ENCODE data around the gene ATP2C1.

Gene ATP2C1

GRCh38 chr3:130955481-130955880 is 61.6 kb downstream of the ATP2C1 start:
- no peak for TF ChIP-seq Cebpa-rat (IDR thresholded peaks at IDR 0.05)
- H3K4me3 ChIP-seq = no peak overlapping the region
- no peaks in the 10 kb centered on the region for H3K9me3 ChIP-seq (replicated peaks in 1 of 11)
- no peaks in the 10 kb centered on the region for H3K4me1 ChIP-seq
- H3K4me2 ChIP-seq = no peak overlapping the region
- H4K20me1 ChIP-seq = no peaks in the 10 kb centered on the region
- H3K9ac ChIP-seq = no peak overlapping the region
- no peaks in the 10 kb centered on the region for H3K27me3 ChIP-seq
- H3K36me3 ChIP-seq = peaks cover 53 to 96% (median 75%) of the 10 kb centered on the region in 11 experiments
- no peak overlapping the region for H3K27ac ChIP-seq

GRCh38 chr3:130956281-130956680 is 62.4 kb downstream of the ATP2C1 start:
- no peaks in the 10 kb centered on the region for H4K20me1 ChIP-seq
- H3K4me1 ChIP-seq = no peaks in the 10 kb centered on the region
- no peak overlapping the region for H3K4me3 ChIP-seq
- H3K27ac ChIP-seq = no peak overlapping the region
- H3K9me3 ChIP-seq (replicated peaks in 1 of 11) = no peaks in the 10 kb centered on the region
- peaks cover 59 to 98% (median 83%) of the 10 kb centered on the region in 11 experiments for H3K36me3 ChIP-seq
- no peak for TF ChIP-seq Cebpa-rat (IDR thresholded peaks at IDR 0.05)
- H3K9ac ChIP-seq = no peak overlapping the region
- H3K4me2 ChIP-seq = no peak overlapping the region
- no peaks in the 10 kb centered on the region for H3K27me3 ChIP-seq

GRCh38 chr3:130956721-130957120 is 62.8 kb downstream of the ATP2C1 start:
- Histone ChIP-seq H3K36me3 (peaks cover 63 to 98% (median 87%) of the 10 kb centered on the region in 11 experiments), H3K4me2 (no peak overlapping the region), H3K4me3 (no peak overlapping the region), H3K27ac (no peak overlapping the region), H3K9me3 (replicated peaks in 1 of 11) (no peaks in the 10 kb centered on the region), H3K27me3 (no peaks in the 10 kb centered on the region), H4K20me1 (no peaks in the 10 kb centered on the region), H3K9ac (no peak overlapping the region), H3K4me1 (no peaks in the 10 kb centered on the region)
- no peak for TF ChIP-seq Cebpa-rat (IDR thresholded peaks at IDR 0.05)

- Histone ChIP-seq H3K27me3 (no peaks in the 10 kb centered on the region), H4K20me1 (no peaks in the 10 kb centered on the region), H3K9ac (no peak overlapping the region), H3K36me3 (peaks cover 52 to 92% (median 81%) of the 10 kb centered on the region in 11 experiments), H3K9me3 (replicated peaks in 1 of 11) (no peaks in the 10 kb centered on the region), H3K27ac (no peak overlapping the region), H3K4me3 (no peak overlapping the region), H3K4me1 (no peaks in the 10 kb centered on the region), H3K4me2 (no peak overlapping the region)
- no peak for TF ChIP-seq Cebpa-rat (IDR thresholded peaks at IDR 0.05)
Measured at GRCh38 chr3:130960139-130960795, 66.4 kb downstream of the ATP2C1 start.

GRCh38 chr3:130961458-130961857 is 67.6 kb downstream of the ATP2C1 start:
- H4K20me1 ChIP-seq = no peaks in the 10 kb centered on the region
- no peak overlapping the region for H3K4me3 ChIP-seq
- no peak for TF ChIP-seq Cebpa-rat (IDR thresholded peaks at IDR 0.05)
- no peaks in the 10 kb centered on the region for H3K9me3 ChIP-seq (replicated peaks in 1 of 11)
- peaks cover 57 to 92% (median 85%) of the 10 kb centered on the region in 11 experiments for H3K36me3 ChIP-seq
- no peaks in the 10 kb centered on the region for H3K27me3 ChIP-seq
- no peak overlapping the region for H3K9ac ChIP-seq
- no peak overlapping the region for H3K4me2 ChIP-seq
- H3K27ac ChIP-seq = no peak overlapping the region
- H3K4me1 ChIP-seq = no peaks in the 10 kb centered on the region

GRCh38 chr3:130963444-130963843 is 69.6 kb downstream of the ATP2C1 start:
- H3K27ac ChIP-seq = no peak overlapping the region
- no peak for TF ChIP-seq Cebpa-rat (IDR thresholded peaks at IDR 0.05)
- no peaks in the 10 kb centered on the region for H3K4me1 ChIP-seq
- no peaks in the 10 kb centered on the region for H3K27me3 ChIP-seq
- no peak overlapping the region for H3K4me2 ChIP-seq
- no peak overlapping the region for H3K4me3 ChIP-seq
- no peaks in the 10 kb centered on the region for H4K20me1 ChIP-seq
- peaks cover 62 to 99% (median 84%) of the 10 kb centered on the region in 11 experiments for H3K36me3 ChIP-seq
- H3K9ac ChIP-seq = no peak overlapping the region
- no peaks in the 10 kb centered on the region for H3K9me3 ChIP-seq (replicated peaks in 1 of 11)

GRCh38 chr3:130963878-130964277 is 70.0 kb downstream of the ATP2C1 start:
- Histone ChIP-seq H3K4me1 (no peaks in the 10 kb centered on the region), H3K4me2 (no peak overlapping the region), H3K9me3 (replicated peaks in 1 of 11) (no peaks in the 10 kb centered on the region), H3K27ac (no peak overlapping the region), H3K4me3 (no peak overlapping the region), H4K20me1 (no peaks in the 10 kb centered on the region), H3K9ac (no peak overlapping the region), H3K27me3 (no peaks in the 10 kb centered on the region), H3K36me3 (peaks cover 58 to 99% (median 88%) of the 10 kb centered on the region in 11 experiments)
- TF ChIP-seq Cebpa-rat (IDR thresholded peaks at IDR 0.05) = no peak

GRCh38 chr3:130967281-130967680 is 73.4 kb downstream of the ATP2C1 start:
- Histone ChIP-seq H3K27ac (no peak overlapping the region), H3K4me3 (no peak overlapping the region), H3K9ac (no peak overlapping the region), H4K20me1 (no peaks in the 10 kb centered on the region), H3K4me1 (no peaks in the 10 kb centered on the region), H3K36me3 (peaks cover 64 to 99% (median 88%) of the 10 kb centered on the region in 11 experiments), H3K9me3 (replicated peaks in 1 of 11) (peaks cover 0 to 9% (median 7%) of the 10 kb centered on the region in 11 experiments; a peak in 10 of 22 replicates), H3K27me3 (no peaks in the 10 kb centered on the region), H3K4me2 (no peak overlapping the region)
- TF ChIP-seq Cebpa-rat (IDR thresholded peaks at IDR 0.05) = no peak

GRCh38 chr3:130968221-130968620 is 74.3 kb downstream of the ATP2C1 start:
- H4K20me1 ChIP-seq = no peaks in the 10 kb centered on the region
- peaks cover 66 to 95% (median 89%) of the 10 kb centered on the region in 11 experiments for H3K36me3 ChIP-seq
- no peaks in the 10 kb centered on the region for H3K4me1 ChIP-seq
- TF ChIP-seq Cebpa-rat (IDR thresholded peaks at IDR 0.05) = no peak
- H3K27ac ChIP-seq = no peak overlapping the region
- no peaks in the 10 kb centered on the region for H3K27me3 ChIP-seq
- H3K4me3 ChIP-seq = no peak overlapping the region
- peaks cover 0 to 9% (median 7%) of the 10 kb centered on the region in 11 experiments; a peak in 10 of 22 replicates for H3K9me3 ChIP-seq (replicated peaks in 1 of 11)
- no peak overlapping the region for H3K4me2 ChIP-seq
- no peak overlapping the region for H3K9ac ChIP-seq

- H3K4me1 ChIP-seq = no peaks in the 10 kb centered on the region
- peaks cover 57 to 97% (median 85%) of the 10 kb centered on the region in 11 experiments for H3K36me3 ChIP-seq
- no peak for TF ChIP-seq Cebpa-rat (IDR thresholded peaks at IDR 0.05)
Measured at GRCh38 chr3:130969621-130970020, 75.7 kb downstream of the ATP2C1 start.

More at GRCh38 chr3:130969621-130970020, 75.7 kb downstream of the ATP2C1 start:
- no peak overlapping the region for H3K4me3 ChIP-seq
- H3K27me3 ChIP-seq = no peaks in the 10 kb centered on the region
- H4K20me1 ChIP-seq = no peaks in the 10 kb centered on the region
- H3K9me3 ChIP-seq (replicated peaks in 1 of 11) = peaks cover 0 to 9% (median 7%) of the 10 kb centered on the region in 11 experiments; a peak in 10 of 22 replicates
- no peak overlapping the region for H3K27ac ChIP-seq
- H3K4me2 ChIP-seq = no peak overlapping the region
- no peak overlapping the region for H3K9ac ChIP-seq

All from BLaER1 treated with 17β-estradiol and CSF1 and Interleukin-3, amounts not matched to agents 10 nM and 100 nM (cell line).